SU-DHL-6 (cell line): ENCODE results near the gene DRGX.

ENCODE experiments used
- H2AFZ ChIP-seq: fragments of 200-600 bp; sonication (generic); 2 replicates; pipeline ENCODE4 v1.6.1; 2014; ENCODE audit warnings: low read depth, mild to moderate bottlenecking, moderate library complexity, mixed read lengths, antibody characterized with exemption, low read length; ENCODE audit not compliant: severe bottlenecking
- H3F3A ChIP-seq: fragments of 200-600 bp; shearing (Covaris generic); 2 replicates; pipeline ENCODE4 v1.6.0; 2016; ENCODE audit warnings: antibody characterized with exemption, mild to moderate bottlenecking; ENCODE audit not compliant: insufficient read depth
- H3K27ac ChIP-seq: fragments of 200-600 bp; sonication (generic); 2 replicates; pipeline ENCODE4 v1.5.1; 2016; ENCODE audit warnings: low read depth, mild to moderate bottlenecking, low read length, moderate library complexity, mixed read lengths
- H3K27me3 ChIP-seq: fragments of 200-600 bp; sonication (generic), shearing (Covaris generic); 2 replicates; pipeline ENCODE4 v1.6.0; 2014; ENCODE audit warnings: mild to moderate bottlenecking, low read length
- H3K36me3 ChIP-seq: fragments of 200-600 bp; sonication (generic); 2 replicates; pipeline ENCODE4 v1.6.1; 2014; ENCODE audit warnings: mild to moderate bottlenecking, low read length, mixed read lengths
- H3K4me2 ChIP-seq: fragments of 300-600, 200-600 bp; shearing (Covaris generic), sonication (generic); 2 replicates; pipeline ENCODE4 v1.6.0; 2014; ENCODE audit warnings: low read length, low read depth, mild to moderate bottlenecking; ENCODE audit not compliant: poor library complexity, severe bottlenecking
- H3K4me3 ChIP-seq: fragments of 200-600 bp; sonication (generic); 2 replicates; pipeline ENCODE4 v1.5.1; 2014; ENCODE audit warnings: antibody characterized with exemption, low read length, mild to moderate bottlenecking, mixed read lengths; ENCODE audit not compliant: insufficient read depth, poor library complexity, severe bottlenecking
- H3K79me2 ChIP-seq: fragments of 200-600 bp; sonication (generic); 2 replicates; pipeline ENCODE4 v1.6.1; 2014; ENCODE audit warnings: mild to moderate bottlenecking, low read length, moderate library complexity; ENCODE audit not compliant: insufficient read depth
- H3K9ac ChIP-seq: fragments of 200-600 bp; sonication (generic); 2 replicates; pipeline ENCODE4 v1.7.0; 2014; ENCODE audit warnings: mild to moderate bottlenecking, low read length
- H3K9me2 ChIP-seq: fragments of 200-600 bp; sonication (generic); replicated peaks from 2 replicates; pipeline ENCODE4 v1.6.1; 2014; ENCODE audit warnings: low read length; ENCODE audit not compliant: insufficient read depth
- H3K9me3 ChIP-seq: fragments of 200-600 bp; sonication (generic); 2 replicates; pipeline ENCODE4 v1.6.1; 2014; ENCODE audit warnings: low read length, mixed read lengths; ENCODE audit not compliant: insufficient read depth
- H4K20me1 ChIP-seq: fragments of 200-600 bp; sonication (generic); 2 replicates; pipeline ENCODE4 v1.6.1; 2014; ENCODE audit warnings: low read depth, mild to moderate bottlenecking, antibody characterized with exemption, low read length, moderate library complexity, mixed read lengths
- CTCF ChIP-seq: fragments of 200-600 bp; sonication (generic); IDR thresholded peaks from one replicate; pipeline ENCODE4 v1.5.1; 2017; ENCODE audit warnings: antibody characterized with exemption, mild to moderate bottlenecking, low read length, moderate library complexity; ENCODE audit not compliant: insufficient read depth, poor library complexity, severe bottlenecking
- EZH2phosphoT487 ChIP-seq: fragments of 200-600 bp; sonication (generic), shearing (Covaris generic); conservative IDR thresholded peaks from 2 replicates; pipeline ENCODE4 v1.6.1; 2018; ENCODE audit warnings: mild to moderate bottlenecking, antibody characterized with exemption, low read length, moderate library complexity, mixed read lengths

The DRGX gene

GRCh38 chr10:49396666-49396999 is 744 bp upstream of the DRGX start:
- Histone ChIP-seq H2AFZ (no peak overlapping the region), H3K9ac (no peak overlapping the region), H3K27me3 (no peaks in the 10 kb centered on the region), H4K20me1 (no peaks in the 10 kb centered on the region), H3K4me3 (no peak overlapping the region), H3K9me2 (no peaks in the 10 kb centered on the region), H3K27ac (no peak overlapping the region), H3K79me2 (no peaks in the 10 kb centered on the region), H3K9me3 (no peaks in the 10 kb centered on the region), H3K4me2 (no peak overlapping the region), H3F3A (no peaks in the 10 kb centered on the region), H3K36me3 (no peaks in the 10 kb centered on the region)
- no peak for TF ChIP-seq CTCF
- no peak for TF ChIP-seq EZH2phosphoT487

GRCh38 chr10:49394933-49395740 is 752 bp downstream of the DRGX start:
- H3K79me2 ChIP-seq: no peaks in the 10 kb centered on the region
- no peaks in the 10 kb centered on the region for H3K9me2 ChIP-seq
- H2AFZ ChIP-seq: no peak overlapping the region
- H3K27ac ChIP-seq: no peak overlapping the region
- H3K9me3 ChIP-seq: no peaks in the 10 kb centered on the region
- H4K20me1 ChIP-seq: no peaks in the 10 kb centered on the region
- no peaks in the 10 kb centered on the region for H3F3A ChIP-seq
- H3K4me2 ChIP-seq: no peak overlapping the region
- no peak overlapping the region for H3K4me3 ChIP-seq
- H3K9ac ChIP-seq: no peak overlapping the region
- H3K27me3 ChIP-seq: no peaks in the 10 kb centered on the region
- no peak for TF ChIP-seq CTCF
- H3K36me3 ChIP-seq: no peaks in the 10 kb centered on the region

- no peak overlapping the region for H2AFZ ChIP-seq
- H3K79me2 ChIP-seq: no peaks in the 10 kb centered on the region
- no peak overlapping the region for H3K4me2 ChIP-seq
- no peak overlapping the region for H3K9ac ChIP-seq
- H3K9me3 ChIP-seq: no peaks in the 10 kb centered on the region
- H3K4me3 ChIP-seq: no peak overlapping the region
- H3K36me3 ChIP-seq: no peaks in the 10 kb centered on the region
- TF ChIP-seq CTCF: no peak
- TF ChIP-seq EZH2phosphoT487: no peak
- H3K27me3 ChIP-seq: no peaks in the 10 kb centered on the region
- no peaks in the 10 kb centered on the region for H4K20me1 ChIP-seq
- no peaks in the 10 kb centered on the region for H3K9me2 ChIP-seq
- H3K27ac ChIP-seq: no peak overlapping the region
- no peaks in the 10 kb centered on the region for H3F3A ChIP-seq
Observed at GRCh38 chr10:49393757-49394156, 2.1 kb downstream of the DRGX start.
